Heart right ventricle (tissue), 16 donors: Measurements from ENCODE around the gene SCAF11. TPM values are rescaled to one million over a fixed set of nuclear protein-coding genes. Genes with fewer than 3 reads are reported as not detected.
"Not testable (repeated sequence)": the region's sequence is repeated elsewhere in the genome, so short reads cannot be mapped to it uniquely, and the experiment has no call there.

Experiments
- ATAC-seq, 8 donors: fragments of 200-7000 bp; cut with Tn5 transposase; one replicate each; pipeline ENCODE4 v1.9.1; 2020; ENCODE audit warnings: mild to moderate bottlenecking in 8 of 8, moderate library complexity in 8 of 8, moderate number of reproducible peaks in 1 of 8
- DNase-seq, 2 donors: peaks; one replicate each; pipeline ENCODE4 v3.0.0-alpha.2; 2020
- H3K27ac ChIP-seq, 10 donors: fragments of 200-600 bp; sonication (generic) in 2 of 10; one replicate each; pipeline versions ENCODE4 v1.5.0 to v1.8.0; 2020 to 2022; ENCODE audit warnings: mild to moderate bottlenecking in 3 of 10
- H3K27me3 ChIP-seq, 7 donors: fragments of 200-600 bp; one replicate each; pipeline ENCODE4 v1.8.0; 2021 to 2022; ENCODE audit warnings: mild to moderate bottlenecking in 2 of 7
- H3K36me3 ChIP-seq, 9 donors: fragments of 200-600 bp; sonication (generic) in 1 of 9; one replicate each; pipeline versions ENCODE4 v1.5.0 to v1.8.0; 2020 to 2022; ENCODE audit warnings: mild to moderate bottlenecking in 2 of 9
- H3K4me1 ChIP-seq, 9 donors: fragments of 200-600 bp; sonication (generic) in 1 of 9; one replicate each; pipeline versions ENCODE4 v1.5.0 to v1.8.0; 2020 to 2022; ENCODE audit warnings: mild to moderate bottlenecking in 4 of 9
- H3K4me3 ChIP-seq, 10 donors: fragments of 200-600 bp; sonication (generic) in 2 of 10; one replicate each; pipeline versions ENCODE4 v1.5.0 to v1.8.0; 2020 to 2022; ENCODE audit warnings: mild to moderate bottlenecking in 7 of 10, moderate library complexity in 2 of 10
- H3K9me3 ChIP-seq, 11 donors: fragments of 200-600 bp in 10 of 11; sonication (generic) in 2 of 11; one replicate each; pipeline versions ENCODE4 v1.5.0 to v1.8.0; 2013 to 2022; ENCODE audit warnings: mild to moderate bottlenecking in 2 of 11, control low read depth in 1 of 11, moderate library complexity in 1 of 11
- CTCF ChIP-seq, 9 donors: fragments of 200-600 bp; sonication (generic) in 2 of 9; IDR thresholded peaks; one replicate each; pipeline versions ENCODE4 v1.5.0 to v1.8.0; 2021 to 2022; ENCODE audit warnings: antibody characterized with exemption in 9 of 9, mild to moderate bottlenecking in 5 of 9, moderate library complexity in 1 of 9
- WGBS, 2 donors: extraction: QIAGEN DNeasy Blood & Tissue Kit; methylation state at CpG; one replicate each; pipeline ENCODE4 v1.1.7; 2013; ENCODE audit warnings: inconsistent platforms in 1 of 2; 5-methylcytosine and 5-hydroxymethylcytosine counted together
- intact Hi-C, 10 donors: fragments of 100-400 bp; cut with DNase I; formaldehyde crosslinking; loops; one replicate each; pipeline versions ENCODE4 v1.11.1 to v1.14.2; 2022
- polyA plus RNA-seq, 2 donors: library from polyadenylated mRNA; stranded (reverse); fragments of 200-250 nt; gene quantifications; one replicate each; pipeline ENCODE4 v1.2.3, GENCODE V29; 2013
- total RNA-seq, 10 donors: library from RNA; stranded (reverse); fragmentation: NEBNext Ultra II Directional in 3 of 10; extraction: Animal tissue kit (Norgen Biotek cat#: 25700) in 3 of 10; gene quantifications; one replicate each; pipeline versions ENCODE4 v1.2.1 to v1.2.4, GENCODE V29; 2021 to 2023
- donor health status: Arrhythmogenic right ventricular cardiomyopathy.
- donor health status: ischemic (EF 13 %, LVEDD 7.1; RV severe dilation, severe dysfunction).
- donor health status: healthy with polysubstance abuse.
- donor health status: DM: no; HTN: yes; CAD: no.
- donor health status: DM: no; HTN: no; CAD: no.
- donor health status: ischemic (EF 25% LVEDD 6.9; RV normal size, moderate dysfunction).
- donor health status: ischemic (EF 25% LVEDD 5.7; RV mildly dilated, moderate dysfunction).
- donor health status: healthy.
- donor health status: DM: yes; HTN: yes; CAD: no.
- donor health status: Ischemic cardiomyopathy.
- donor health status: ischemic (EF 35%, LVEDD 5.7; RV mildly dilated, moderate dysfunction).
- donor health status: nonischemic (EF 11% LVEDD 7.7; RV severe dilation, severe dysfunction).
- donor health status: DM: yes; HTN: yes; CAD: no.
- donor health status: PGD.
- donor health status: ischemic (EF 29% LVEDD 5.4; RV normal size, mild dysfunction).
- donor health status: nonischemic (EF 23%, LVEDD 6.1; RV moderate dilation, normal function).

The SCAF11 gene
- total and polyA plus RNA-seq, 12 donors, result 15.1 to 112 (median 85.6) TPM

- no peak for DNase-seq
- no peak for ATAC-seq
- 72 to 83% methylated on average over 2 of the region's 2 CpGs for WGBS, 2 donors
- no peak overlapping the region for H3K4me3 ChIP-seq
- no peaks in the 10 kb centered on the region for H3K4me1 ChIP-seq
- TF ChIP-seq CTCF (IDR thresholded peaks at IDR 0.05), result no peak
- no peaks in the 10 kb centered on the region for H3K36me3 ChIP-seq
- intact Hi-C loops, result no loop called here
- no peak overlapping the region for H3K27ac ChIP-seq
- H3K27me3 ChIP-seq, result no peaks in the 10 kb centered on the region
- peaks cover 0 to 83% (median 43%) of the 10 kb centered on the region in 11 donors for H3K9me3 ChIP-seq
Measured at GRCh38 chr12:46024099-46024498, 33.7 kb upstream of the SCAF11 start.

GRCh38 chr12:46020768-46021167 is 30.4 kb upstream of the SCAF11 start:
- H3K4me3 ChIP-seq, result no peak overlapping the region
- no peak for ATAC-seq
- H3K27ac ChIP-seq, result no peak overlapping the region
- no peak for DNase-seq
- peaks cover 0 to 61% (median 20%) of the 10 kb centered on the region in 11 donors for H3K9me3 ChIP-seq
- intact Hi-C loops, result no loop called here
- H3K27me3 ChIP-seq, result no peaks in the 10 kb centered on the region
- no peak for TF ChIP-seq CTCF (IDR thresholded peaks at IDR 0.05)
- no peaks in the 10 kb centered on the region for H3K36me3 ChIP-seq
- no peaks in the 10 kb centered on the region for H3K4me1 ChIP-seq

GRCh38 chr12:46018712-46019111 is 28.3 kb upstream of the SCAF11 start:
- 49 to 55% methylated on average over 4 of the region's 4 CpGs for WGBS, 2 donors
- H3K36me3 ChIP-seq, H3K4me1 ChIP-seq, H3K27ac ChIP-seq, H3K4me3 ChIP-seq, intact Hi-C loops, H3K27me3 ChIP-seq, ATAC-seq, DNase-seq: not testable (repeated sequence)
- peaks cover 0 to 46% (median 9%) of the 10 kb centered on the region in 11 donors for H3K9me3 ChIP-seq

GRCh38 chr12:46017866-46018375 is 27.5 kb upstream of the SCAF11 start:
- WGBS, 2 donors, result 92 to 93% methylated on average over 33 of the region's 33 CpGs

GRCh38 chr12:46005823-46006222 is 15.4 kb upstream of the SCAF11 start:
- H3K36me3 ChIP-seq, result no peaks in the 10 kb centered on the region
- H3K9me3 ChIP-seq, result no peaks in the 10 kb centered on the region
- ATAC-seq (no peak), DNase-seq (no peak)
- no peaks in the 10 kb centered on the region for H3K27me3 ChIP-seq
- no peak for TF ChIP-seq CTCF (IDR thresholded peaks at IDR 0.05)
- intact Hi-C loops, result loop anchor here in 3 of 10 donors (5.0 to 10.0 kb wide), 3 partner anchors 244 to 461 kb away; no protein-coding TSS in a partner anchor
- no peak overlapping the region for H3K4me3 ChIP-seq
- no peak overlapping the region for H3K27ac ChIP-seq
- no peaks in the 10 kb centered on the region for H3K4me1 ChIP-seq
- WGBS, 2 donors, result 86 to 88% methylated on average over 3 of the region's 3 CpGs

More at GRCh38 chr12:46017866-46018375, 27.5 kb upstream of the SCAF11 start:
- peaks cover 0 to 38% (median 9%) of the 10 kb centered on the region in 11 donors for H3K9me3 ChIP-seq
- H3K36me3 ChIP-seq, H3K27me3 ChIP-seq, H3K4me1 ChIP-seq, H3K27ac ChIP-seq, ATAC-seq, H3K4me3 ChIP-seq, DNase-seq, intact Hi-C loops: not testable (repeated sequence)
